Body of pancreas (tissue), 4 donors: ENCODE results near the gene PITPNC1. TPM values are rescaled to one million over a fixed set of nuclear protein-coding genes. Genes with fewer than 3 reads are reported as not detected.
"Not testable (repeated sequence)": the region's sequence is repeated elsewhere in the genome, so short reads cannot be mapped to it uniquely, and the experiment has no call there.

Experiments used
- ATAC-seq: fragments of 150-250 bp; one replicate; pipeline ENCODE4 v1.9.1; 2016
- DNase-seq, 4 donors: peaks; one replicate each; pipeline ENCODE4 v3.0.0-alpha.2; 2019
- H3K27ac ChIP-seq, 4 donors: fragments of 200-600 bp; sonication (generic); 1 replicate in 3 of 4; 2 replicates in 1 of 4; pipeline versions ENCODE4 v1.5.1 to v1.6.1; 2016 to 2019; ENCODE audit warnings: mild to moderate bottlenecking in 1 of 4, mixed read lengths in 1 of 4, moderate library complexity in 1 of 4
- H3K27me3 ChIP-seq, 2 donors: fragments of 200-600 bp; sonication (generic); one replicate each; pipeline ENCODE4 v1.6.0; 2016; ENCODE audit warnings: mild to moderate bottlenecking in 1 of 2
- H3K36me3 ChIP-seq, 2 donors: fragments of 200-600 bp; sonication (generic); replicated peaks in 1 of 2; 2 replicates each; pipeline ENCODE4 v1.5.1; 2016; ENCODE audit warnings: low read depth in 2 of 2; ENCODE audit not compliant: insufficient read depth in 1 of 2
- H3K4me1 ChIP-seq: fragments of 200-600 bp; sonication (generic); one replicate; pipeline ENCODE4 v1.6.0; 2016
- H3K4me3 ChIP-seq, 2 donors: fragments of 200-600 bp; sonication (generic); 1 replicate in 1 of 2; 2 replicates in 1 of 2; pipeline ENCODE4 v1.5.1; 2016 to 2019
- H3K9me3 ChIP-seq, 3 donors: fragments of 200-600 bp; sonication (generic); 1 replicate in 2 of 3; 2 replicates in 1 of 3; pipeline ENCODE4 v1.5.1; 2016
- POLR2A ChIP-seq, 3 donors: fragments of 450-650 bp; IDR thresholded peaks; one replicate each; pipeline ENCODE4 v1.6.1; 2016; ENCODE audit warnings: antibody characterized with exemption in 3 of 3, mild to moderate bottlenecking in 2 of 3
- WGBS, 2 donors: methylation state at CpG; one replicate each; pipeline ENCODE4 v1.1.5; 2017; 5-methylcytosine and 5-hydroxymethylcytosine counted together
- intact Hi-C: fragments of 100-400 bp; cut with DNase I; formaldehyde crosslinking; loops from one replicate; pipeline ENCODE4 v1.15.1; 2023
- total RNA-seq, 2 donors: library from RNA; depleted of rRNA; stranded (reverse); fragments of >200 nt; gene quantifications; one replicate each; pipeline ENCODE4 v1.1.0, GENCODE V29; 2016
- TF ChIP-seq, protein P1 (sequence below), 7 experiments: fragments of 450-650 bp in 4 of 7; fragments of 200-600 bp in 3 of 7; sonication (generic) in 3 of 7; IDR thresholded peaks; one replicate each; pipeline ENCODE4 v1.5.1; 2016 to 2019; ENCODE audit warnings: antibody characterized with exemption in 7 of 7

The PITPNC1 gene
- total RNA-seq, 2 donors from 2014 or later: 11.9 to 17.5 TPM

- ATAC-seq (no peak), DNase-seq (peak; percentile 24 to 53 (median 50))
- intact Hi-C loops: loop anchor here (5.0 kb wide), 1 partner anchor 80 kb away; no protein-coding TSS in a partner anchor
- Histone ChIP-seq H3K9me3 (no peaks in the 10 kb centered on the region), H3K4me3 (no peak overlapping the region), H3K27me3 (no peaks in the 10 kb centered on the region), H3K27ac (no peak overlapping the region), H3K36me3 (no peaks in the 10 kb centered on the region), H3K4me1 (peaks cover 26% of the 10 kb centered on the region)
- TF ChIP-seq, protein P1, sequence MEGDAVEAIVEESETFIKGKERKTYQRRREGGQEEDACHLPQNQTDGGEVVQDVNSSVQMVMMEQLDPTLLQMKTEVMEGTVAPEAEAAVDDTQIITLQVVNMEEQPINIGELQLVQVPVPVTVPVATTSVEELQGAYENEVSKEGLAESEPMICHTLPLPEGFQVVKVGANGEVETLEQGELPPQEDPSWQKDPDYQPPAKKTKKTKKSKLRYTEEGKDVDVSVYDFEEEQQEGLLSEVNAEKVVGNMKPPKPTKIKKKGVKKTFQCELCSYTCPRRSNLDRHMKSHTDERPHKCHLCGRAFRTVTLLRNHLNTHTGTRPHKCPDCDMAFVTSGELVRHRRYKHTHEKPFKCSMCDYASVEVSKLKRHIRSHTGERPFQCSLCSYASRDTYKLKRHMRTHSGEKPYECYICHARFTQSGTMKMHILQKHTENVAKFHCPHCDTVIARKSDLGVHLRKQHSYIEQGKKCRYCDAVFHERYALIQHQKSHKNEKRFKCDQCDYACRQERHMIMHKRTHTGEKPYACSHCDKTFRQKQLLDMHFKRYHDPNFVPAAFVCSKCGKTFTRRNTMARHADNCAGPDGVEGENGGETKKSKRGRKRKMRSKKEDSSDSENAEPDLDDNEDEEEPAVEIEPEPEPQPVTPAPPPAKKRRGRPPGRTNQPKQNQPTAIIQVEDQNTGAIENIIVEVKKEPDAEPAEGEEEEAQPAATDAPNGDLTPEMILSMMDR (IDR thresholded peaks at IDR 0.05): peak; percentile 45 to 70 (median 54)
- no peak for TF ChIP-seq POLR2A (IDR thresholded peaks at IDR 0.05)
- 69 to 71% methylated on average over 16 of the region's 16 CpGs for WGBS, 2 donors
Measured at GRCh38 chr17:67386965-67387551, 10.0 kb downstream of the PITPNC1 start.

- not testable (repeated sequence) for H3K27me3 ChIP-seq, DNase-seq, H3K4me3 ChIP-seq, ATAC-seq, H3K9me3 ChIP-seq, H3K36me3 ChIP-seq, H3K27ac ChIP-seq
- WGBS, 2 donors: 94% methylated on average over 10 of the region's 10 CpGs
- intact Hi-C loops: loop anchor here (5.0 kb wide), 1 partner anchor 79 kb away; no protein-coding TSS in a partner anchor
- H3K4me1 ChIP-seq: peaks cover 25% of the 10 kb centered on the region
Measured at GRCh38 chr17:67388536-67388935, 11.5 kb downstream of the PITPNC1 start.

DNA sequence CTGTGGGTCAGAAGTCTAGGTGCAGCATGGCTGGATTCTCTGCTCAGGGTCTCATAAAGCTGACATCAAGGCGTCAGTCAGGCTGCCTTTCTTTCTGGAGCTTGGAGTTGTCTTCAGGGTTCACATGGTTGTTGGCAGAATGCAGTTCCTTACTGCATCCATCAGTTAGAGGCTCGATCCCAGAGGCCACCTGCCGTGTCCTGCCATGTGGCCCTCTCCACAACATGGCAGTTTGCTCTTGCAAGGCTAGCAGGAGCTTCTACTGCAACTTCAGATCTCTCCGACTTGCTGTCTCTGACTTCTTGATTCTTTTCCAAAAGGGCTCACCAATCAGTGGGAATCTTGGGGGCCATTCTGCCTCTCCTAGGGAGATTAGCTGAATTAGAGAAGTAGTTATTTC, 11.9 kb downstream of the PITPNC1 start:
- intact Hi-C loops: loop anchor here (5.0 kb wide), 1 partner anchor 78 kb away; no protein-coding TSS in a partner anchor
- DNase-seq: no peak
- no peak overlapping the region for H3K27ac ChIP-seq

DNA sequence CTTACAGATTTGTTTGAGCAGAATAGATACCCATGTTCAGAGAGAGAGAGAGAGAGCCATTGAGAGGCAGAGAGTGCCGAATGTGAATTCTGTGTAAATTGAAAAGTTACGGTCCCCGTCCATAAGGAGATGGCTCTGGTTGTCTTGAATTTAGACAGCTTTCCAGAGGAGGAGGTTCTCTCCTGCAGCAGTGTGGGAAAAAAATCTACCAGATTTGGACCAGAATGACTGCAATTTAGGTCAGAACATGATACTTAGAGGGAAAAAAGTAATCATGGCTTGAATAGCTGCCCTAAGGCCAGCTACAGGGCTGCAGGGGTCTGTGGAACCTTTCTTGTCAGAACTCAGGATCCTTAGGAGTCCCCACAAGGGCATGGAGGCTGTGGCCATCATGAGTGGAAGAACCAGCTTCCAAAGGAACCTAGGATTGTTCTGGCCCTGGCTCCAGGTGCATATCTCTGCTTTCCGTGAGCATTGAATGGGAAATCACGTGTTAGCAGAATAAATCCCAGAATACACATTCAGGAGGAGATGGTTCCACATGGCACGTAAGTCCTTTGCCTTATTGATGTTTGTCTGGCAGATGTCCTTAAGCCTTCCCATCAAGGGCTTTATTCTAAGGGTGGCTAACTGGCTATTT, 13.0 kb downstream of the PITPNC1 start:
- WGBS, 2 donors: 45 to 54% methylated on average over 6 of the region's 6 CpGs
- Histone ChIP-seq H3K9me3 (no peaks in the 10 kb centered on the region), H3K4me1 (peaks cover 25% of the 10 kb centered on the region), H3K27ac (peak overlapping the region; percentile 57 to 78 (median 63)), H3K36me3 (no peaks in the 10 kb centered on the region), H3K27me3 (no peaks in the 10 kb centered on the region), H3K4me3 (no peak overlapping the region)
- peak; percentile 54 for ATAC-seq
- intact Hi-C loops: no loop called here
- no peak for TF ChIP-seq POLR2A (IDR thresholded peaks at IDR 0.05)
- TF ChIP-seq, protein P1 (IDR thresholded peaks at IDR 0.05): no peak
- peak in 2 of 4 donors; percentile 26 to 27 for DNase-seq

More for the DNA sequence above, 11.9 kb downstream of the PITPNC1 start:
- Histone ChIP-seq H3K4me3 (no peak overlapping the region), H3K36me3 (no peaks in the 10 kb centered on the region), H3K27me3 (no peaks in the 10 kb centered on the region), H3K4me1 (peaks cover 25% of the 10 kb centered on the region), H3K9me3 (no peaks in the 10 kb centered on the region)
- 94 to 95% methylated on average over 4 of the region's 4 CpGs for WGBS, 2 donors
- no peak for TF ChIP-seq POLR2A (IDR thresholded peaks at IDR 0.05)
- TF ChIP-seq, protein P1 (IDR thresholded peaks at IDR 0.05): no peak
- no peak for ATAC-seq

- Histone ChIP-seq H3K9me3 (no peaks in the 10 kb centered on the region), H3K4me3 (no peak overlapping the region), H3K27ac (peak overlapping the region; percentile 57 to 78 (median 63)), H3K4me1 (peaks cover 25% of the 10 kb centered on the region), H3K27me3 (no peaks in the 10 kb centered on the region), H3K36me3 (no peaks in the 10 kb centered on the region)
- WGBS, 2 donors: 19 to 26% methylated on average over 9 of the region's 9 CpGs
- DNase-seq: peak; percentile 71 to 87 (median 85)
- intact Hi-C loops: no loop called here
- TF ChIP-seq POLR2A (IDR thresholded peaks at IDR 0.05): peak in 1 of 3 donors; percentile 21
- TF ChIP-seq, protein P1 (IDR thresholded peaks at IDR 0.05): no peak
- ATAC-seq: peak; percentile 88
Measured at GRCh38 chr17:67390646-67391361, 13.7 kb downstream of the PITPNC1 start.
